BLaER1 treated with 17β-estradiol and CSF1 and Interleukin-3, amounts not matched to agents 10 nM and 100 nM (cell line): ENCODE results near the gene ADGRV1.

Source experiments
- H3K27ac ChIP-seq, 11 experiments: shearing (Covaris generic); formaldehyde crosslinking; 2 replicates each; pipeline ENCODE4 v1.8.1; 2022
- H3K27me3 ChIP-seq, 11 experiments: shearing (Covaris generic); formaldehyde crosslinking; 2 replicates each; pipeline ENCODE4 v1.8.1; 2022
- H3K36me3 ChIP-seq, 11 experiments: shearing (Covaris generic); formaldehyde crosslinking; 2 replicates each; pipeline ENCODE4 v1.8.1; 2022
- H3K4me1 ChIP-seq, 10 experiments: shearing (Covaris generic); formaldehyde crosslinking; 2 replicates each; pipeline ENCODE4 v1.8.1; 2022
- H3K4me2 ChIP-seq, 11 experiments: shearing (Covaris generic); formaldehyde crosslinking; 2 replicates each; pipeline ENCODE4 v1.8.1; 2022
- H3K4me3 ChIP-seq, 10 experiments: shearing (Covaris generic); formaldehyde crosslinking; 2 replicates each; pipeline ENCODE4 v1.8.1; 2022
- H3K9ac ChIP-seq, 11 experiments: shearing (Covaris generic); formaldehyde crosslinking; 2 replicates each; pipeline ENCODE4 v1.8.1; 2022
- H3K9me3 ChIP-seq, 11 experiments: shearing (Covaris generic); formaldehyde crosslinking; replicated peaks in 1 of 11; 2 replicates each; pipeline ENCODE4 v1.8.1; 2022
- H4K20me1 ChIP-seq, 11 experiments: shearing (Covaris generic); formaldehyde crosslinking; 2 replicates each; pipeline ENCODE4 v1.8.1; 2022
- Cebpa-rat ChIP-seq, 11 experiments: shearing (Covaris generic); IDR thresholded peaks; 2 replicates each; pipeline ENCODE4 v1.8.1; 2022

Gene ADGRV1

DNA sequence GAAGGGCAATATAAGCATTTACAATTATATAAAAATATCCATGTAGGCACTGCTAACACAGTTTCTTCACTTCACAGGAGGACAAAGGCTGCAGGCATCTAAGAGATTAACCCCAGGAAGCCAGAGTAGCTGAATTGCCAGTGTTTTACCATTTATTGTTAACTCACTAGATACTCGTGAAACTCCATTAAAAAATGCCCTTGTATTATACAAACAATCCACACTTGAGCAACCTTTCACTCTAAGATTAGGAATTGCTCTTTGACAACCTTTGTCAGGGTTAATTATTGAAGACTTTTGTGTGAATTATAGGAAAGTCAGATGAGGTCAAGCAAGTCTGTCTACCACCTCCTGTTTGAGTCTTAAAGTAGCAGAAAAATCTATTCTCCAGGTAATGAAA, 317.8 kb downstream of the ADGRV1 start:
- Histone ChIP-seq H3K27ac (no peak overlapping the region), H3K4me3 (no peak overlapping the region), H3K4me1 (peaks cover 5 to 81% (median 12%) of the 10 kb centered on the region in 10 experiments; a peak in 17 of 20 replicates), H3K4me2 (no peak overlapping the region; a peak in 1 of 22 replicates), H3K27me3 (no peaks in the 10 kb centered on the region), H3K9me3 (no peaks in the 10 kb centered on the region), H3K36me3 (no peaks in the 10 kb centered on the region), H4K20me1 (no peaks in the 10 kb centered on the region), H3K9ac (no peak overlapping the region)
- no peak for TF ChIP-seq Cebpa-rat (IDR thresholded peaks at IDR 0.05)

DNA sequence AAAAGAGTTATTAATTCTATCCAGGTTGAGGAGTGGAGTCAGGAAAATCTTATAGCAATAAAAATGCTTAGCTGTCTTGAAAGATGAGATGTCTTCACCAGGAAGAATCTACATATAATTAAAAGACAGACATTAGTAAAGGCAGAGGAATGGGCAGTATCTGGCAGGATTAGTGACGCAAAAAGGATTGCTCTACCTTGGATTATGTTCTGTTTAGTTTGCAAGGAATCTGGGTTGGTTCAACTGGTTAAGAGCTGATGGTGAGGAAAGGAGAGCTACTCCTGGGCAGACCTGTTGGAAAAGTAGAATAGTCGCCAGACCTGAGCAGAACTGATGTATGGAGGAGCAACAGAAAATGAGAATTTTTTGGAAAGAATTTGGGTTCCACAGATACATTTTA, 318.5 kb downstream of the ADGRV1 start:
- H4K20me1 ChIP-seq: no peaks in the 10 kb centered on the region
- H3K27ac ChIP-seq: peak overlapping the region in 1 of 11 experiments; percentile 70; a peak in 1 of 22 replicates
- H3K27me3 ChIP-seq: no peaks in the 10 kb centered on the region
- no peak overlapping the region for H3K4me3 ChIP-seq
- peak overlapping the region in 2 of 11 experiments; percentile 73 to 75; a peak in 4 of 22 replicates for H3K4me2 ChIP-seq
- peaks cover 5 to 75% (median 12%) of the 10 kb centered on the region in 10 experiments; a peak in 17 of 20 replicates for H3K4me1 ChIP-seq
- no peak for TF ChIP-seq Cebpa-rat (IDR thresholded peaks at IDR 0.05)
- no peaks in the 10 kb centered on the region for H3K9me3 ChIP-seq
- no peaks in the 10 kb centered on the region for H3K36me3 ChIP-seq
- no peak overlapping the region for H3K9ac ChIP-seq

DNA sequence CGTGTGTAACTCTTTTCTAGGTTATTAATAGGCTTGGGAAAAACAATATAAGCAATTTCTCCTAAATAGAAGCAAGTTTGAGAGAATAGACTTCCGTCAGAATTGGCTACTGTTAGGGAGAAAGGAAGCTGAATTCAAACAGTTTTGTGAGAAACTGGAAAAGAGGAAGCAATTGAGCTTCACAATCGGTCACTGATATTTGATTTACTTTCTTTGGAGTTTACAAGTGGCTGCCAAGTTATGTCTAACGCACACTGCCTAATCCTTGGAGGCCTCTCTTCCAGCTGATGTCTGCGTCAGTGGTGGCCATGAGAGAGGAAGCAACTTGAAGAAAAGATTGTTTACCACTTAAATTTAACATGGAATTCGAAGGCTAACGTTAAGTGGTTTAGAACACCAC, 319.5 kb downstream of the ADGRV1 start:
- peaks cover 3 to 65% (median 7%) of the 10 kb centered on the region in 10 experiments; a peak in 17 of 20 replicates for H3K4me1 ChIP-seq
- peak overlapping the region in 2 of 11 experiments; percentile 50 to 51; a peak in 2 of 22 replicates for H3K9ac ChIP-seq
- H3K4me3 ChIP-seq: no peak overlapping the region
- H3K27ac ChIP-seq: peak overlapping the region in 2 of 11 experiments; percentile 67 to 70; a peak in 3 of 22 replicates
- H3K4me2 ChIP-seq: peak overlapping the region in 3 of 11 experiments; percentile 2 to 75 (median 73); a peak in 4 of 22 replicates
- TF ChIP-seq Cebpa-rat (IDR thresholded peaks at IDR 0.05): no peak
- H3K36me3 ChIP-seq: no peaks in the 10 kb centered on the region
- H4K20me1 ChIP-seq: no peaks in the 10 kb centered on the region
- H3K27me3 ChIP-seq: no peaks in the 10 kb centered on the region
- H3K9me3 ChIP-seq: no peaks in the 10 kb centered on the region

DNA sequence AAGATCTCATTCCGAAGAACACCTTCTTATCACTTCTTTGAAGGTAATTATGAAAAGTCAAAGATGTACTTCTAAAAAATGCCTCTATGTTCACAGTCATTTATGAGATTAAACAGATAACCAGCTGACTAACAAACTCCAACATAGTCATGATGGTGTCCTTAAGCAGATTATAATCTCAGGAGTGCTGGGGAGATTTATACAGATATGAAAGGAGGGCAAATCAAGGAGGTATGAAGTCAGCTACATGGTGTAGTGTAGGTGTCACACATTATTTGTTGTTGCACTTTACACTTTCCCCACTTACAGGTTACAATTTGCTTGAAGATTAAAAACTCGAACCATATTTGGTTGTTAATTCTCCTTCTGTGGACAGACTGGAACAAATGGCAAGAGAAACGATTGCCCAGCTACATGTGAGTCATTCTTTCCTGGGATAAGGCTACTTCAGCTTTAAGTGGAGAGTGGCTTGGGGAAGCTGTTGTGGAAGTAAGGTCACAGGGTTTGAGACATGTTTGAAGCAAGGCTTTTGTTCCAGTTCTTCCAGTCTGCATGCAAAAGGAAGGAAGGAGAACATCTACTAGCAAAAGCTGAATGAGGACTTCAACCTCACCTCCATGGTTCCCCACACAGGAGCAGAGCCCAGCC, 320.1 kb downstream of the ADGRV1 start:
- Histone ChIP-seq H3K9me3 (no peaks in the 10 kb centered on the region), H3K9ac (peak overlapping the region in 2 of 11 experiments; percentile 50 to 51; a peak in 3 of 22 replicates), H4K20me1 (no peaks in the 10 kb centered on the region), H3K4me1 (peaks cover 0 to 59% (median under 1%) of the 10 kb centered on the region in 10 experiments; a peak in 10 of 20 replicates), H3K27me3 (no peaks in the 10 kb centered on the region), H3K36me3 (no peaks in the 10 kb centered on the region), H3K4me2 (peak overlapping the region in 3 of 11 experiments; percentile 2 to 75 (median 73); a peak in 4 of 22 replicates), H3K27ac (peak overlapping the region in 2 of 11 experiments; percentile 67 to 70; a peak in 3 of 22 replicates), H3K4me3 (no peak overlapping the region)
- TF ChIP-seq Cebpa-rat (IDR thresholded peaks at IDR 0.05): no peak

DNA sequence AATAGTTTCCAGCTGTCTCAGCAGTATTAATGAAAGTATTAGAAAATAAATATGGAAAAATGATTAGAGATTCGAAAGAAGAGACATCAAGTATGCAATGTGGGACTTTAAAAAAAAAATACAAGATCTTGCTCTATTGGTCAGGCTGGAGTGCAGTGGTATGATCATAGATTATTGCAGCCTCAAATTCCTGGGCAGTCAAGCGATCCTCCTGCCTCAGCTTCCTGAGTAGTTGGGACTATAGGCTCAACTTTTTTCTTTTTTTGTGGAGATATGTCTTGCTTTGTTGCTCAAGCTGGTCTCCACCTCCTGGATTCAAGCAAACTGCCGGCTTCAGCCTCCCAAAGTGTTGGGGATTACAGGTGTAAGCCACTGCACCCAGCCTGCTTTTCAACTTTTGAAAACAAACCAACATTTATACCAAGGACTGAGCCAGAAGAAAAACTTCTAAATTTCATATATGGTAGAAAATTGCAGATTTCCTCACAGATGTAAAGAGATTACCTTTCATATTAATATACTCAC, 323.1 kb downstream of the ADGRV1 start:
- Histone ChIP-seq H4K20me1 (no peaks in the 10 kb centered on the region), H3K9ac (no peak overlapping the region), H3K4me2 (no peak overlapping the region), H3K27me3 (no peaks in the 10 kb centered on the region), H3K4me3 (no peak overlapping the region), H3K36me3 (no peaks in the 10 kb centered on the region), H3K9me3 (no peaks in the 10 kb centered on the region), H3K27ac (no peak overlapping the region), H3K4me1 (peaks cover 0 to 35% (median 0%) of the 10 kb centered on the region in 10 experiments; a peak in 5 of 20 replicates)
- TF ChIP-seq Cebpa-rat (IDR thresholded peaks at IDR 0.05): no peak

DNA sequence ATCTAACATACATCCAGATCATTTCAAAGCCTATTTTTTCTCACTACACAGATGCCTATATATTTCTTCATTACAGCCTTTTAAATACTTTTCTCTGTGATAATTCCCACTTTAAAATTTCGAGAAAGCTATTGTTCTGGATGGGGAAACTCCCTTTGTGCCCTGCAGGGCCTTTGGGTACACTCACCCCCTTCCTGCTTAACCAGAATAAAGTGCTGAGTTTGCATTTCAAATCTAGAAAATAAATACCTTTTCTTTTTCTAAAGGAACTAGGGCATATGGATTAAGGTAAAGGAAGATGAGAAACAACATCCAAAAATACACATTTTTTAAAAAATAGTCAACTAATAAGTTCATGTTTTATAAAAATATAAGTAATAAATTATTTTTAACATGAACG, 323.9 kb downstream of the ADGRV1 start:
- Histone ChIP-seq H3K27me3 (no peaks in the 10 kb centered on the region), H3K27ac (no peak overlapping the region), H3K9ac (no peak overlapping the region), H4K20me1 (no peaks in the 10 kb centered on the region), H3K4me3 (no peak overlapping the region), H3K36me3 (no peaks in the 10 kb centered on the region), H3K9me3 (no peaks in the 10 kb centered on the region), H3K4me1 (peaks cover 0 to 27% (median 0%) of the 10 kb centered on the region in 10 experiments; a peak in 5 of 20 replicates), H3K4me2 (no peak overlapping the region)
- TF ChIP-seq Cebpa-rat (IDR thresholded peaks at IDR 0.05): no peak

- no peak overlapping the region for H3K4me3 ChIP-seq
- H3K4me2 ChIP-seq: no peak overlapping the region
- no peaks in the 10 kb centered on the region for H3K4me1 ChIP-seq
- no peak overlapping the region for H3K27ac ChIP-seq
- H3K36me3 ChIP-seq: no peaks in the 10 kb centered on the region
- no peaks in the 10 kb centered on the region for H4K20me1 ChIP-seq
- H3K9me3 ChIP-seq: no peaks in the 10 kb centered on the region
- no peaks in the 10 kb centered on the region for H3K27me3 ChIP-seq
- TF ChIP-seq Cebpa-rat (IDR thresholded peaks at IDR 0.05): no peak
- no peak overlapping the region for H3K9ac ChIP-seq
These were observed 326.7 kb downstream of the ADGRV1 start for GRCh38 chr5:90885180-90885868.

DNA sequence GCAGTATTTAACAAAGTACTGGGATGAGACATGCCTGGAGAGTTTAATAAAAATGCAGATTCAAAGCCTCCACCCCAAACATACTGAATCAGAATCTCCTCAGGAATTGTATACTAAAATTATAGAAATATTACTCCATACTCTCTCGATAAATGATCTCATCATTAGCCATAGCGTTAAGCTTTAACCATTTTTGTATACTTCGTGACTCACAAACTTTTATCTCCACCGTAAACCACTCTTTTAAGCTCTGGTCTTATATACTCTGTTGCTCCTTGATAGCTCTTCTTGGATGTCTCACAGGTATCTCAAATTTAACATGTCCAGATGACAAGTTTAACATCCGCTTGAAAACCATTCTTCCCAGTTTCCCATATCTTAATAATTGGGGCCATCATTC, 327.8 kb downstream of the ADGRV1 start:
- no peak overlapping the region for H3K9ac ChIP-seq
- no peaks in the 10 kb centered on the region for H4K20me1 ChIP-seq
- H3K4me1 ChIP-seq: no peaks in the 10 kb centered on the region
- H3K4me2 ChIP-seq: no peak overlapping the region
- no peak for TF ChIP-seq Cebpa-rat (IDR thresholded peaks at IDR 0.05)
- no peaks in the 10 kb centered on the region for H3K9me3 ChIP-seq
- H3K27ac ChIP-seq: no peak overlapping the region
- H3K36me3 ChIP-seq: no peaks in the 10 kb centered on the region
- H3K4me3 ChIP-seq: no peak overlapping the region
- no peaks in the 10 kb centered on the region for H3K27me3 ChIP-seq

DNA sequence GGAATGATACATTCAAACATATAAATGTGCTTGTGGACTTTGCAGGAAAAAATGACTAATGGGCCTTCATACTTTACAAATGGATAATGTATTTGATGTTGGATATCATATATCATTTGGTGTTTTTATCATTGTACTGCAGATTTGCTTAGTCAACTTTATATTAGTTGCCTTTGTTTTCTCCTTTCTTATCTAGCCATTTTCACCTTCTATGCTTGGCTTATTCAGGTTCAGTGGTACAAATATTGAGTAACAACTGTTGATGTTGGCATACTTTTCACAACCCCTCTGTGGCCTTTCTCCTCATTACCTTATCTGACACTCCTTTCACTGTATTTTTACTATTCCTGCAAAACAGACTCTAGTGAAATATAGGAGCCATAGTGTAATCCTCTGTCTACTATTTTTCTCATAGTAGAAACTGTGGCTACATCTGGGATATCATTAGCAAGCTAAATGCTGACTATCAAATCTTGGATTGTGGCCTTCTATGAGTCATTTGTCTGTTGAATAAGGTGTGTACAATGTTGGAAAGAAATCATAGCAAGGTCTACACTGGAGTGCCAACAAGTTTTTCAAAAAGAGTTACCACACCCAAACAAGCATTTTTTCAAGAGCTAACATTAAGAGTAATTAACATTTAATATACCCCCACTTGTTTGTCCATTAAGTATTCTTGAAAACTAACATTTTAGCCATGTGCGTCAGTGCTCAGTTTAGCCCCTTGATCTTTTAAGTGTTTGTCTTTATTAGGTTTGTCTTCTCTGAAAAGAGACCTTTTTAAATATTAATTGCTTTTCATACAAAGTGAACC, 330.1 kb downstream of the ADGRV1 start:
- no peaks in the 10 kb centered on the region for H3K9me3 ChIP-seq
- TF ChIP-seq Cebpa-rat (IDR thresholded peaks at IDR 0.05): no peak
- no peak overlapping the region for H3K27ac ChIP-seq
- H3K4me3 ChIP-seq: no peak overlapping the region
- no peak overlapping the region for H3K9ac ChIP-seq
- no peaks in the 10 kb centered on the region for H4K20me1 ChIP-seq
- H3K27me3 ChIP-seq: no peaks in the 10 kb centered on the region
- no peak overlapping the region for H3K4me2 ChIP-seq
- H3K4me1 ChIP-seq: no peaks in the 10 kb centered on the region
- no peaks in the 10 kb centered on the region for H3K36me3 ChIP-seq
